ENCODE results near the gene SCFD2.

GRCh38 chr4:53123171-53123570 is 242.7 kb downstream of the SCFD2 start:
- TF ChIP-seq CTCF (IDR thresholded peaks at IDR 0.05; ENCODE audit: poor library complexity, severe bottlenecking) = no peak
- TF ChIP-seq EP300 (conservative IDR thresholded peaks at IDR 0.05; ENCODE audit: poor library complexity, severe bottlenecking) = no peak
- TF ChIP-seq REST (IDR thresholded peaks at IDR 0.05; ENCODE audit: borderline replicate concordance) = no peak
- TF ChIP-seq EZH2 (IDR thresholded peaks at IDR 0.05; ENCODE audit: borderline replicate concordance, insufficient read depth, low read length, poor library complexity, severe bottlenecking) = no peak
- no peak for TF ChIP-seq POLR2AphosphoS5 (IDR thresholded peaks at IDR 0.05)
- TF ChIP-seq RAD21 (conservative IDR thresholded peaks at IDR 0.05) = no peak
- TF ChIP-seq SMC3 (conservative IDR thresholded peaks at IDR 0.05; ENCODE audit: poor library complexity) = no peak
- TF ChIP-seq TAF1 (IDR thresholded peaks at IDR 0.05; ENCODE audit: low read depth) = no peak
